Subcutaneous adipose tissue (tissue), 4 donors: ENCODE results near the gene KLHL28. TPM values are rescaled to one million over a fixed set of nuclear protein-coding genes. Genes with fewer than 3 reads are reported as not detected.

Experiments
- CTCF ChIP-seq: fragments of 450-650 bp; IDR thresholded peaks from one replicate; pipeline ENCODE4 v1.5.1; 2016; ENCODE audit warnings: low read depth, mild to moderate bottlenecking, control low read depth, antibody characterized with exemption, moderate library complexity
- total RNA-seq, 4 donors: library from RNA; depleted of rRNA; stranded (reverse); fragments of >200 nt; gene quantifications; one replicate each; pipeline ENCODE4 v1.1.0, GENCODE V29; 2016

KLHL28 gene
- 10 to 100 TPM in 3 of 4 donors, 1 to 10 TPM in 1; 8.7 to 14.0 (median 12.9) TPM for total RNA-seq

- TF ChIP-seq CTCF: no peak
These were observed at the start of gene KLHL28, which contains the start of gene TOGARAM1 for GRCh38 chr14:44961554-44962333. KLHL28 (minus strand) TSS chr14:44961947; CDS start chr14:44945928, 16,019 bp downstream. TOGARAM1 (plus strand) TSS chr14:44962190; CDS start chr14:44962422, 232 bp downstream.

GRCh38 chr14:45003924-45004323 is 42.2 kb upstream of the KLHL28 start:
- no peak for TF ChIP-seq CTCF

GRCh38 chr14:44995770-44996294 is 34.1 kb upstream of the KLHL28 start:
- TF ChIP-seq CTCF: no peak

- no peak for TF ChIP-seq CTCF
These were observed 33.4 kb upstream of the KLHL28 start for GRCh38 chr14:44995196-44995595.

- TF ChIP-seq CTCF: no peak
These were observed 28.8 kb upstream of the KLHL28 start for GRCh38 chr14:44990533-44990932.

- TF ChIP-seq CTCF: no peak
These were observed 28.0 kb upstream of the KLHL28 start for GRCh38 chr14:44989497-44990440.
